Bronchial epithelial cell (primary cell): Measurements from ENCODE around the gene MRPL4. TPM values are rescaled to one million over a fixed set of nuclear protein-coding genes. Genes with fewer than 3 reads are reported as not detected.

Experiments
- DNase-seq: peaks from one replicate; pipeline ENCODE4 v3.0.0-alpha.2; 2010; ENCODE audit warnings: low read depth
- FAIRE-seq: peaks from 2 replicates; lab custom pipeline; 2011; peaks lifted over from hg19 to GRCh38; lab: Jason Lieb, UNC
- H3K27me3 ChIP-seq: 2 replicates; pipeline ENCODE4 v1.5.1; 2011; ENCODE audit warnings: low read length; ENCODE audit not compliant: control insufficient read depth, insufficient read depth
- H3K36me3 ChIP-seq: 2 replicates; pipeline ENCODE4 v1.5.1; 2011; ENCODE audit warnings: low read length; ENCODE audit not compliant: control insufficient read depth, insufficient read depth
- H3K4me3 ChIP-seq: 2 replicates; pipeline ENCODE4 v1.5.1; 2011; ENCODE audit warnings: mild to moderate bottlenecking, low read depth, low read length, control low read depth
- CTCF ChIP-seq: IDR thresholded peaks from 2 replicates; pipeline ENCODE4 v1.5.1; 2011; ENCODE audit warnings: mild to moderate bottlenecking, moderate library complexity, low read length, control low read depth, inconsistent platforms; ENCODE audit not compliant: insufficient read depth, severe bottlenecking
- total RNA-seq: library from RNA; depleted of rRNA; stranded (reverse); fragments of >200 nt; gene quantifications from 2 replicates; pipeline ENCODE4 v1.2.1, GENCODE V29; 2014

The MRPL4 gene
- total RNA-seq, 1 donor from 2014 or later = 17.1 TPM

- no peak for TF ChIP-seq CTCF
- no peak for FAIRE-seq
- peaks cover 3% of the 10 kb centered on the region for H3K36me3 ChIP-seq
- no peaks in the 10 kb centered on the region for H3K27me3 ChIP-seq
- H3K4me3 ChIP-seq = no peak overlapping the region
- DNase-seq = no peak
Observed at GRCh38 chr19:10284065-10284959, 32.3 kb downstream of the MRPL4 start.

GRCh38 chr19:10284960-10285278, 32.9 kb downstream of the MRPL4 start:
- no peak for TF ChIP-seq CTCF
- H3K36me3 ChIP-seq = peaks cover 3% of the 10 kb centered on the region
- FAIRE-seq = no peak
- H3K27me3 ChIP-seq = no peaks in the 10 kb centered on the region
- H3K4me3 ChIP-seq = no peak overlapping the region
- DNase-seq = no peak

- Histone ChIP-seq H3K36me3 (peaks cover 3% of the 10 kb centered on the region), H3K27me3 (no peaks in the 10 kb centered on the region), H3K4me3 (no peak overlapping the region)
- FAIRE-seq (no peak), DNase-seq (no peak)
- no peak for TF ChIP-seq CTCF
Observed at GRCh38 chr19:10285393-10285792, 33.4 kb downstream of the MRPL4 start.

- TF ChIP-seq CTCF = no peak
- peak; percentile 21 for DNase-seq
- H3K4me3 ChIP-seq = peak within 1 kb of the TSS; percentile 18
- peaks cover 3% of the 10 kb centered on the region for H3K36me3 ChIP-seq
- no peaks in the 10 kb centered on the region for H3K27me3 ChIP-seq
- FAIRE-seq = no peak
Observed at GRCh38 chr19:10286803-10287737, 35.1 kb downstream of the MRPL4 start, which contains the start of gene ICAM4. Gene ICAM4, plus strand, starts transcription at chr19:10286955. Its CDS starts 58 bp downstream, at chr19:10287013.

GRCh38 chr19:10288662-10289166, 36.7 kb downstream of the MRPL4 start:
- H3K4me3 ChIP-seq = peak overlapping the region; percentile 67
- no peaks in the 10 kb centered on the region for H3K27me3 ChIP-seq
- peak; percentile 59 for DNase-seq
- TF ChIP-seq CTCF = no peak
- H3K36me3 ChIP-seq = peaks cover 13% of the 10 kb centered on the region
- FAIRE-seq = no peak
